ENCODE results near the gene TTC7B. TPM values are rescaled to one million over a fixed set of nuclear protein-coding genes. Genes with fewer than 3 reads are reported as not detected.

TTC7B gene
- total and polyA plus RNA-seq, 9 of the 15 experiments (the other 6 are each of a cell fraction or from before 2014, with no cell fraction given), result 2.2 to 77.2 (median 36.7) TPM

- TF ChIP-seq, protein P1, sequence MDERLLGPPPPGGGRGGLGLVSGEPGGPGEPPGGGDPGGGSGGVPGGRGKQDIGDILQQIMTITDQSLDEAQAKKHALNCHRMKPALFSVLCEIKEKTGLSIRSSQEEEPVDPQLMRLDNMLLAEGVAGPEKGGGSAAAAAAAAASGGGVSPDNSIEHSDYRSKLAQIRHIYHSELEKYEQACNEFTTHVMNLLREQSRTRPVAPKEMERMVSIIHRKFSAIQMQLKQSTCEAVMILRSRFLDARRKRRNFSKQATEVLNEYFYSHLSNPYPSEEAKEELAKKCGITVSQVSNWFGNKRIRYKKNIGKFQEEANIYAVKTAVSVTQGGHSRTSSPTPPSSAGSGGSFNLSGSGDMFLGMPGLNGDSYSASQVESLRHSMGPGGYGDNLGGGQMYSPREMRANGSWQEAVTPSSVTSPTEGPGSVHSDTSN (CRISPR knock-in tag; IDR thresholded peaks at IDR 0.05; ENCODE audit: low read depth), result no peak
- TF ChIP-seq, protein P1 (tag; conservative IDR thresholded peaks at IDR 0.05; ENCODE audit: low read depth), result no peak
- no peak for TF ChIP-seq TBP (optimal IDR thresholded peaks at IDR 0.05; ENCODE audit: low read depth, low read length)
These were observed 254.3 kb downstream of the TTC7B start (continued) for GRCh38 chr14:90561920-90562319.

- TF ChIP-seq RBM15 (IDR thresholded peaks at IDR 0.05; ENCODE audit: insufficient read depth, low read length), result no peak
- TF ChIP-seq ZZZ3 (IDR thresholded peaks at IDR 0.05), result no peak
- no peak for TF ChIP-seq TAF1 (IDR thresholded peaks at IDR 0.05; ENCODE audit: control insufficient read depth, extremely low read depth, insufficient read depth, low read length, severe bottlenecking)
- Histone ChIP-seq H4K20me1 (replicated peaks; ENCODE audit: control insufficient read depth, insufficient read depth, low read length) (no peaks in the 10 kb centered on the region), H2AFZ (ENCODE audit: low read depth, low read length) (no peak overlapping the region), H3K27me3 (ENCODE audit: control insufficient read depth in 2 of 2, insufficient read depth in 2 of 2, low read length in 2 of 2) (no peaks in the 10 kb centered on the region), H3K4me3 (no peak overlapping the region), H3K4me1 (replicated peaks in 1 of 2; ENCODE audit: control insufficient read depth in 2 of 2, insufficient read depth in 2 of 2, low read length in 2 of 2) (peaks cover 19 to 29% of the 10 kb centered on the region in 2 experiments; a peak in 4 of 5 replicates), H3K9ac (ENCODE audit: insufficient read depth in 1 of 2, low read depth in 2 of 2, low read length in 2 of 2) (no peak overlapping the region), H3K9me1 (ENCODE audit: control insufficient read depth, insufficient read depth, low read length) (peaks cover 2% of the 10 kb centered on the region), H3K9me3 (replicated peaks; ENCODE audit: control insufficient read depth, insufficient read depth, low read depth, low read length) (no peaks in the 10 kb centered on the region), H3K79me2 (ENCODE audit: control insufficient read depth, insufficient read depth, low read length) (no peaks in the 10 kb centered on the region), H3K27ac (ENCODE audit: extremely low read depth, low read depth, low read length) (no peak overlapping the region), H3K4me2 (ENCODE audit: insufficient read depth, low read length) (no peak overlapping the region), H3K36me3 (ENCODE audit: control insufficient read depth, insufficient read depth, low read length) (no peaks in the 10 kb centered on the region)
- intact Hi-C loops (cut with micrococcal nuclease), result no loop called here
- DNase-seq (ENCODE audit: extremely low read depth in 1 of 4, low spot score in 3 of 4) (no peak), FAIRE-seq (no peak), ATAC-seq (no peak)
- WGBS (ENCODE audit: insufficient coverage, low coverage, missing lambda C conversion rate), result 85% methylated on average over 4 of the region's 10 CpGs
- in situ Hi-C loops (cut with MboI), result no loop called here
- no TSS peak for BruUV-seq (replicated peaks)
- CTCF ChIA-PET (ENCODE audit: low intra/inter-chr PET ratio), result no interaction called here
- POLR2A ChIA-PET, result no interaction called here
These were observed 255.2 kb downstream of the TTC7B start for GRCh38 chr14:90560991-90561390.

Measured in K562 (cell line).